ENCODE data around the gene PDGFD.

DNA sequence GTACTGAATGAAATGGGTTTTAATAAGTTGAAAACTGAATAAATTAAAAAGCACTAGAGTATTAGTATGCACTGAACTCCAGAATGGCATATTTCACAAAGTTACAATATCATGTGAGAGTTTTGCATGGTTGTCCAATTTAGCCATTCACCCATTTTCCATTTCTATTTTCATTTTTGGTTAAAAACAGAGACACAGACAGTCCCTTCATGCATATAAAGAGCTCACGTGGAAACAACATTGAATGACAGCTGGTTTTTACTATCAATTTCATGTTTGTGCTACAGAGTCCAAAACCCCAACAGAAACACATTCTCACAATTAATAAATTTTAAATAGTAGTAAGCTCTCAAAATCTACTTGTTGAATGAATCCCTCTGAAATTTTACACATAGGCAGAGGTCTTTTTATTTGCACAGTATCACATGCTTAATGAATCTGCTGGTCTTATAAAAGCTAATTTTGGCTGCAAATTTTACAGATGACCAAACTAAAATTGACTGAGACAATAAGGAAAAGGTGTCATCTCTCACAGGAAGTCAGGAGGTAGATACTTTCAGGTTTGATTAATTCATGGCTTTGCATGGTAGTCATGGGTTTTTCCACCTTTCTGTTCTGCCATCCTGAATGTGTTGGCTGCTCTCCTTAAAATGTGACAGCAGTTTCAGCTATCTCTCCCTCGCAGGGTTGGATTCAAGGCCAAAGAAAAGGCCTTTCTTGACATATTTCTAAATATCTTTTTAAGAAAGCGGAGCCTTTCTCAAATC, 148.1 kb downstream of the PDGFD start:
- TF ChIP-seq CTCF (IDR thresholded peaks at IDR 0.05; ENCODE audit: borderline replicate concordance, extremely low read depth, low read length, poor library complexity, severe bottlenecking) (no peak), EZH2 (IDR thresholded peaks at IDR 0.05; ENCODE audit: borderline replicate concordance, low read depth, low read length, severe bottlenecking) (no peak)
